K562 (cell line): ENCODE measurements around the gene ZNF197. TPM values are rescaled to one million over a fixed set of nuclear protein-coding genes. Genes with fewer than 3 reads are reported as not detected.

ENCODE experiments used
- CHD2 ChIP-seq: IDR thresholded peaks from 2 replicates; pipeline ENCODE4 v1.6.1; 2011; ENCODE audit warnings: low read depth, low read length
- E2F3 ChIP-seq: fragments of 250-450 bp; sonication (Bioruptor Pico); IDR thresholded peaks from 2 replicates; pipeline ENCODE4 v1.4.0; 2020; ENCODE audit warnings: mild to moderate bottlenecking
- GABPA ChIP-seq: fragments of 200-800 bp; sonication (Bioruptor generic); conservative IDR thresholded peaks from 2 replicates; pipeline ENCODE4 v1.6.1; 2016; ENCODE audit warnings: low read depth, missing genetic modification characterization, missing compliant biosample characterization
- HDAC1 ChIP-seq, 2 experiments: fragments of 450-650 bp; IDR thresholded peaks; 2 replicates each; pipeline ENCODE4 v1.6.1; 2016 to 2017; ENCODE audit warnings: inconsistent platforms in 1 of 2, mild to moderate bottlenecking in 1 of 2, moderate library complexity in 1 of 2
- HDGF ChIP-seq: fragments of 450-650 bp; IDR thresholded peaks from 2 replicates; pipeline ENCODE4 v1.6.1; 2016
- MTA3 ChIP-seq: fragments of 450-650 bp; formaldehyde crosslinking; IDR thresholded peaks from 2 replicates; pipeline ENCODE4 v1.6.1; 2017; ENCODE audit warnings: mild to moderate bottlenecking, borderline replicate concordance
- NCOA4 ChIP-seq: fragments of 450-650 bp; IDR thresholded peaks from 2 replicates; pipeline ENCODE4 v1.6.1; 2018; ENCODE audit warnings: mild to moderate bottlenecking; ENCODE audit not compliant: partially characterized antibody
- NCOA6 ChIP-seq: fragments of 450-650 bp; IDR thresholded peaks from 2 replicates; pipeline ENCODE4 v1.6.1; 2017; ENCODE audit warnings: mild to moderate bottlenecking
- POLR2G ChIP-seq: fragments of 200-400 bp; formaldehyde crosslinking; IDR thresholded peaks from 2 replicates; pipeline ENCODE4 v1.6.1; 2017; ENCODE audit warnings: low read depth, mild to moderate bottlenecking, antibody characterized with exemption, low read length, moderate library complexity
- RBM39 ChIP-seq: fragments of 200-400 bp; formaldehyde crosslinking; optimal IDR thresholded peaks from 2 replicates; pipeline ENCODE3; 2018; ENCODE audit warnings: low read depth, low read length
- TAF1 ChIP-seq: IDR thresholded peaks from 2 replicates; pipeline ENCODE4 v1.6.1; 2011; ENCODE audit warnings: mild to moderate bottlenecking, low read length, moderate library complexity; ENCODE audit not compliant: insufficient read depth, control insufficient read depth, severe bottlenecking; ENCODE audit errors: extremely low read depth
- ZBTB40 ChIP-seq, 2 experiments: fragments of 450-650 bp in 1 of 2; sonication (generic) in 1 of 2; formaldehyde crosslinking in 1 of 2; IDR thresholded peaks; 2 replicates each; pipeline versions ENCODE4 v1.7.1 to v1.9.0; 2016 to 2022; ENCODE audit warnings: inconsistent platforms in 1 of 2, mild to moderate bottlenecking in 1 of 2, missing genetic modification reagents in 1 of 2
- ZFPM2 ChIP-seq: fragments of 250-450 bp; sonication (Bioruptor Pico); IDR thresholded peaks from 2 replicates; pipeline ENCODE4 v1.5.1; 2022; ENCODE audit warnings: mild to moderate bottlenecking
- ZNF12 ChIP-seq: sonication (generic); formaldehyde crosslinking; IDR thresholded peaks from 2 replicates; pipeline ENCODE4 v1.4.0; 2020; ENCODE audit warnings: mild to moderate bottlenecking, missing genetic modification reagents
- ZNF277 ChIP-seq: fragments of 250-450 bp; sonication (Bioruptor Pico); IDR thresholded peaks from 2 replicates; pipeline ENCODE4 v1.8.0; 2022; ENCODE audit warnings: inconsistent platforms, mild to moderate bottlenecking, moderate library complexity, borderline replicate concordance
- ZNF695 ChIP-seq: fragments of 450-650 bp; formaldehyde crosslinking; IDR thresholded peaks from 2 replicates; pipeline ENCODE4 v1.4.0; 2020; ENCODE audit warnings: mild to moderate bottlenecking, moderate library complexity
- ZNF717 ChIP-seq: fragments of 250-450 bp; sonication (Bioruptor Pico); IDR thresholded peaks from 2 replicates; pipeline ENCODE4 v1.5.0; 2021
- polyA plus RNA-seq, 8 experiments: library from polyadenylated mRNA; depleted of rRNA in 4 of 8; stranded (reverse) in 5 of 8; unstranded in 3 of 8; fragments of >200 nt; fragmentation: Nextera tagmentation in 2 of 8; fragmentation: Illumina TruSeq in 1 of 8; extraction: Ambion mirVana in 2 of 8; extraction: Trizol in 1 of 8; gene quantifications; 2 replicates each; pipeline versions ENCODE4 v1.2.1 to v1.2.3, GENCODE V29; 2011 to 2014; ENCODE audit warnings: inconsistent platforms in 1 of 8, missing spikeins in 1 of 8
- total RNA-seq, 7 experiments: library from RNA; depleted of rRNA in 6 of 7; stranded (reverse); fragments of >200 nt in 6 of 7; fragmentation: Illumina TruSeq in 2 of 7; extraction: Trizol in 2 of 7; gene quantifications; 2 replicates each; pipeline versions ENCODE4 v1.2.1 to v1.2.3, GENCODE V29; 2011 to 2021; ENCODE audit warnings: low replicate concordance in 1 of 7

ZNF197 gene
- total and polyA plus RNA-seq, 9 of the 15 experiments (the other 6 are each of a cell fraction or from before 2014, with no cell fraction given), result 3.5 to 19.1 (median 13.7) TPM

GRCh38 chr3:44685128-44685800 lies 60.4 kb downstream of the ZNF197 start (continued):
- peak; percentile 69 for TF ChIP-seq ZBTB40 (IDR thresholded peaks at IDR 0.05)
- TF ChIP-seq ZBTB40 (CRISPR knock-in tag; IDR thresholded peaks at IDR 0.05), result no peak
- peak; percentile 13 for TF ChIP-seq TAF1
- TF ChIP-seq RBM39, result no peak
- peak; percentile 75 for TF ChIP-seq GABPA (tag)
- TF ChIP-seq E2F3 (CRISPR knock-in tag), result 0 out of 2 replicates have a peak, but pooled peaks have one; percentile 19
- no peak for TF ChIP-seq NCOA4
- TF ChIP-seq ZNF277 (CRISPR knock-in tag), result no peak
- no peak for TF ChIP-seq ZNF12 (CRISPR knock-in tag)
- TF ChIP-seq HDGF, result no peak
- TF ChIP-seq NCOA6, result no peak
- peak; percentile 75 for TF ChIP-seq POLR2G
- no peak for TF ChIP-seq ZNF695 (CRISPR knock-in tag)
- no peak for TF ChIP-seq HDAC1 (IDR thresholded peaks at IDR 0.05)
- no peak for TF ChIP-seq ZFPM2
- TF ChIP-seq MTA3, result no peak
- peak; percentile 86 for TF ChIP-seq CHD2
- TF ChIP-seq ZNF717 (CRISPR knock-in tag), result no peak
